ENCODE results near the gene IGSF9B. TPM values are rescaled to one million over a fixed set of nuclear protein-coding genes. Genes with fewer than 3 reads are reported as not detected.

The IGSF9B gene
- polyA plus RNA-seq, 6 donors from 2014 or later: not detected

DNA sequence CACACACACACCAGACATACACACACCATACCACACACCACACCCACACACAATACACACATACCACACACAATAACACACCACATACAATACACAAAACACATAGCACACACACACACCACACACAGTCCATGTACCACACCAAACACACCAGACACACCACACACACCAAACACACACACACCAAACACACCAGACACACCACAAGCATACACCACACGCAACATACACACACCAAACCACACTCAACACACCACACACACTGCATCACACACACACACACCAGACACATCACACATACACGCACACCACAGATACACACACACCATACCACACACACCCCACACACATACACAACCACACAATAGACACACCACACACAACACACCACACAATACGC, 54.8 kb downstream of the IGSF9B start:
- H3K9me3 Mint-ChIP-seq: no peaks in the 10 kb centered on the region
- peaks cover 0 to 7% (median 4%) of the 10 kb centered on the region in 3 donors for H3K27me3 Mint-ChIP-seq
- no peak overlapping the region for H3K4me3 Mint-ChIP-seq
- ATAC-seq (ENCODE audit: low read depth in 2 of 2) (no peak), DNase-seq (no peak)
- peaks cover 0 to 8% (median 4%) of the 10 kb centered on the region in 3 donors for H3K4me1 Mint-ChIP-seq
- no peak overlapping the region for H3K27ac Mint-ChIP-seq
- no peaks in the 10 kb centered on the region for H3K36me3 Mint-ChIP-seq

DNA sequence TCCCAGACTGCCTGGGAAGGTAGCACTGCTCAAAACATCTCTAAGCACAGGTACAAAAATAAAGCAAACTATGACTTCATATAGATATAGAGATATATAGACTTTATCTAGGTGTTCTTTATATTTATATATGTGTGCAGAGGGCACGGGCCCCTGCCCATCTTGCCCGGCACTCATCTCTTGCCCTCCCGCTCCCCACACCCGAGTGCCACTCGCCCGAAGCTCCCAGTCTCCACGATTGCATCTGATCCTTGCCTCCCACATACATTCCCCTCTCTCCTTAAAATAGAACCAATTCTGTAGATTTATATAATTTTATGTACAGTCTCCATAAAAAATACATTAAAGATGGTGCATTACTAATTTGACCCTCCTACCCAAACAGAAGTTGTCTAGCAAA, 55.5 kb downstream of the IGSF9B start:
- H3K27me3 Mint-ChIP-seq: peaks cover 0 to 7% (median 4%) of the 10 kb centered on the region in 3 donors
- no peak overlapping the region for H3K27ac Mint-ChIP-seq
- no peak overlapping the region for H3K4me3 Mint-ChIP-seq
- ATAC-seq (ENCODE audit: low read depth in 2 of 2) (no peak), DNase-seq (no peak)
- no peaks in the 10 kb centered on the region for H3K36me3 Mint-ChIP-seq
- H3K4me1 Mint-ChIP-seq: peaks cover 0 to 8% (median 4%) of the 10 kb centered on the region in 3 donors
- H3K9me3 Mint-ChIP-seq: no peaks in the 10 kb centered on the region

DNA sequence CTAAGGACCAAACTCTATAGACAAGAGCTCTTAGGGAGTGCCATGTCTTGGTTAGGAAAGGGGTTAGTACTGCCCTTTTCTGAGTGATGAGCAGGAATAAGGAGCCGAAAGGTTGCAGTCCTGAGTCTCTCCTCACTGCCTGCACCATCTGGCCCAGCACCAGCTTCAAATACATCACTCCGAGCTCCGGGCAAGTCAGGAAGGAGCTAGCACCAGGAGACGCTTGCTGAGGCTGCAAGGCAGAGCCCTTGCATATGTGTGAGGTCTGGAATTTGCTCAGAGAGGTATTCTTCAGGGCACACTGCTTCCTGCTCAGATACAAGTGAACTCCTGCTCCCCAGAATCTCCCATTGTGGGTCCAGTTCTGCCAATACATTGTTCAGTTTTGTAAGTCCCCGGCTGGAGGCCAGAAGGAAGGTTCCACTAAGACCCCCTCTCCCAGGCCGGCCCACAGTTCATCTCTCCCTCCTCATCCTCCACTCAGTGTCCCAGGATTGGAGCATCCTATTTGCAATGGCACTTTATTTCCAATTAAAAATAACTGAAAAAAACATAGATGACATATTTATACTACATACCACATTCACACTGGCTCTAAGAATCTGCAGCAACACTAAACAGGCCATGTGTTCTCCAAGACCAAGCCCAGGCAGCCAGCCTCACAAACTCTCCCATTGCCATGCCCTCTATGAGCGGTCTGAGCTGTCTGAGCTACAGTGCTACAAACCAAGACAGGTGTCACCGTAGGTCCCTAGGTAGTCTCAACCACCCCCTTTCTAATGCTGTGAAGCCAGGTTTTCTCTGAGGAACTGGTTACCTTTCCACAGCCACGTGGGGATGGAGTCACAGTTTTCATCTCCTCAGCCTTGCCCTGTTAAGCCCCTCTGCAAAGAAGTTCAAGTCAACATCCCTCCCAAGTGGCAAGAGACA, 56.3 kb downstream of the IGSF9B start:
- ATAC-seq (ENCODE audit: low read depth in 2 of 2): no peak
- no peak overlapping the region for H3K27ac Mint-ChIP-seq

DNA sequence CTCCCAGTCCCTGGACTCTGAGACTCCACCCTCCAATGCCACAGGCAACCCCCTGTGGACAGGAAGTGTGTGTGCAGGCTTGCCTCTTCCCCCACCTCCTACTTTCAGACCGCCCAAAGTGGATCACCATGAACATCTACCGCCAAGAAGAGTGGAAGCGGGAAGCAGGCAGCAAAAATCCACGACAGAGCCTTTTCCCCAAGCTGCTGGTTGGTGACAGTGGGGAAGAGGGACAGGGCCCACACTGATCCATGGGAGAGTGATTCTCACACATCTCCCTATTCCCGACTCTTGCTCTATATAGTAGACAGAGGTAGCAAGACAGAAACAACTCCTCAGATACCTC, 58.0 kb downstream of the IGSF9B start:
- Mint-ChIP-seq H3K4me3 (peak overlapping the region in 1 of 8 donors; percentile 10), H3K27me3 (no peaks in the 10 kb centered on the region), H3K27ac (no peak overlapping the region), H3K9me3 (peaks cover 0 to 3% (median 0%) of the 10 kb centered on the region in 7 donors), H3K4me1 (peaks cover 0 to 20% (median 6%) of the 10 kb centered on the region in 3 donors), H3K36me3 (no peaks in the 10 kb centered on the region)
- no peak for ATAC-seq (ENCODE audit: low read depth in 2 of 2)
- DNase-seq: no peak

More for the DNA sequence above, 56.3 kb downstream of the IGSF9B start:
- no peaks in the 10 kb centered on the region for H3K9me3 Mint-ChIP-seq
- no peak overlapping the region for H3K4me3 Mint-ChIP-seq
- H3K36me3 Mint-ChIP-seq: no peaks in the 10 kb centered on the region
- H3K27me3 Mint-ChIP-seq: peaks cover 0 to 4% (median under 1%) of the 10 kb centered on the region in 3 donors
- DNase-seq: no peak
- peaks cover 0 to 10% (median under 1%) of the 10 kb centered on the region in 3 donors for H3K4me1 Mint-ChIP-seq

DNA sequence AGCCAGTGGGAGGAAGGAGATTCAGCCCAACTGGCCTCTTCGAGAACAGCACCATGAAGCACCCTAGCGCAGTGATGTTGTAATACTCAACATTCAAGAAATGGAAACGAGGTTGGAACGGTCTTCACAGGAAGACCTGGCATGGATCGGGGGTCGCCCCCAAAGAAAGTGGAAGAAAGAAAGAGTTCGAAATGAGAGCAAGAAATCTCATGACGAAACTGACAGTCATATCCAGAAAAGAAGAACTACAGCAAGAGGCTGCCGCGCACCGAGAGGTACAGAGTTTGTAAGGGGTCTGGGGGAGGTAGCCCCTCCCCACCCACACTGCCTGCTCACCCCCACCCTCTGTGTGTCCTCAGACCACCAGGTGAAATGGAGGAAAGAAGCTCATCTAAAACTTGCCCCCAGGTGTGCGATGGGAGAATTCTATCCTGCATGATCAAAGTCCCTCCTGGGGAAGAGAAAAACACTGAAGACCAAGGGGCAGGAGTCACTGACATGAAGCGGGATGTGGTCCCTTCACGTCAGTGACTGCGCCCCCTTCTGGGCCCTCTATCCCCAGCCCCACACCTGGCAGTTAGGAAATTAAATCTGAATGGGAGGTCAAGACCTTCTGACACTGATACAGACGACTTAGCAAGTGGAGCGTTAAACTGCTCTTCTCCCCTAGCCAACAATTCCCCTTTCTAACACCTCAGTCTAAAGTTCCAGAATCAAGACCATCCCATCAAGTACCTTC, 58.6 kb downstream of the IGSF9B start:
- ATAC-seq (ENCODE audit: low read depth in 2 of 2) (no peak), DNase-seq (no peak)
- peaks cover 0 to 20% (median 6%) of the 10 kb centered on the region in 3 donors for H3K4me1 Mint-ChIP-seq
- no peaks in the 10 kb centered on the region for H3K27me3 Mint-ChIP-seq
- H3K4me3 Mint-ChIP-seq: peak overlapping the region in 2 of 8 donors; percentile 10 to 11
- H3K27ac Mint-ChIP-seq: no peak overlapping the region
- H3K9me3 Mint-ChIP-seq: peaks cover 0 to 3% (median 0%) of the 10 kb centered on the region in 7 donors
- no peaks in the 10 kb centered on the region for H3K36me3 Mint-ChIP-seq

DNA sequence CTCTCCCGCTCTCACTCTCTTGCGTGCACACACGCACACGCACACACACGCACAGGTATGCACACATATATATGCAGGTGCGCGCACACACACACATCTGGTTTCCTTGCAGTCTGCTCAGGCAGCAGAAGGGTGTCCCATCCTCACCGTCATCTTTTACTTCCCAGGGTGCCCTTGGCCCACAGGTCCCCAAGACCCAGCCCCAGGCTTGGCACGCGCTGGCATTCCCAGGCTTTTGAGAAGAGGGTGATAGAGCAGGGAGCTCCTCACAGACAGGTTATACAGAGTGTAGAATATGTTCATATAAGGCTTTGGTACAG, 59.5 kb downstream of the IGSF9B start:
- Mint-ChIP-seq H3K4me1 (peaks cover 0 to 20% (median 6%) of the 10 kb centered on the region in 3 donors), H3K27me3 (peaks cover 0 to 6% (median 0%) of the 10 kb centered on the region in 3 donors), H3K36me3 (no peaks in the 10 kb centered on the region), H3K9me3 (peaks cover 0 to 6% (median 0%) of the 10 kb centered on the region in 7 donors), H3K27ac (no peak overlapping the region), H3K4me3 (no peak overlapping the region)
- ATAC-seq (ENCODE audit: low read depth in 2 of 2) (no peak), DNase-seq (no peak)

DNA sequence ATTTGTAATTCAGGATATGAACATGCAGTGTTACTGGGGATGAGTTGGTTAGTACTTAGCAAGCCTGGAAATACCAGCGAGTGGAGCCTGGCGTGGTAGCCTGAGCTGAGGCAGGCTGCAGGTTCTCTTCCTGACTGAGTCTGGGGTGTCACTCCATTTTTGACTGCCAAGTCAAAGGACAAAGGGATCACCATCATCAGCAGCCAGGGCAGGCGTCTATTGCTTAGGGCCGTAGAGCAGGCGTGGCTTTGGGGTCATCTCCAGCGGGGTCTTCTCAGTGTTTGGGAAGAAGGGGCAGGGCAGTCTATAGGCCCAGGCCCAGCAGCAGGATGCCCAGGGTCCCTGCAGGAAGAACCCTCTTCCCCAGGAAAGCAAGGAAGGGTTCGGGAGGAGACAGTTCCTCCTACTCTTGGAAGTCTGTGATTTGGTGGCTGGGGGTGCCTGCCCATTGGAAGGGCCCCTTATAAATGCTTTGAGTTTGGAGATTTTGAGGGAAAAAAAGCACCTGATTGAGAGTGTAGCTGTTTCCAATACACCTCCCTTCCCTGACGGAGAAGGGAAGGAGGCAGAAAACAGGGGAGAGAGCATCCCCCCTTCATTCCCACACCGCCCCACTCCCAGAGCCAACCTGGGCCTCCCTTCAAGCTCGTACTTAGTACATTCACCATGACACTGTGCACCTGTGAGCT, 60.0 kb downstream of the IGSF9B start:
- H3K4me3 Mint-ChIP-seq: no peak overlapping the region

DNA sequence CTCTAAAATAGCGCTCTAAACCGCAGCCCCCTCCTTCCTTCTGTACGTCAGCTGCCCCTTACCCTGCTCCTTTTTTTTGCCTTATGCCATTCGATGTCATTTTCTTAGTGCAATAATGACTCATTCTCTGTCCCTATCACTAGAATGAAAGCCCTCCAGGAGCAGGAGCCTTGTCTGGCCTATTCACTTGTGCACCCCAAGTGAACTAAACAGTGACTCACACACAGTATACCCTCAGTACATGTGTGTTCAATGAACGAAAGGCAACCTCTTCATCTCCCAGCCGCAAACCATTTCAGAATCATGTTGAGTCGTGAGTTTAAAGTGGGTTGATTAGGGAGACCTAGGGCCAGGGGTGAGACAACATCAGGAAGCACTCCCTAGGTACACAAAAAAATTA, 60.7 kb downstream of the IGSF9B start:
- Mint-ChIP-seq H3K4me3 (peak overlapping the region in 1 of 8 donors; percentile 23), H3K27me3 (peaks cover 0 to 12% (median 4%) of the 10 kb centered on the region in 3 donors), H3K9me3 (peaks cover 0 to 8% (median 0%) of the 10 kb centered on the region in 7 donors), H3K27ac (peak overlapping the region in 2 of 6 donors; percentile 11 to 68), H3K36me3 (no peaks in the 10 kb centered on the region), H3K4me1 (peaks cover 0 to 20% (median 6%) of the 10 kb centered on the region in 3 donors)
- no peak for ATAC-seq (ENCODE audit: low read depth in 2 of 2)
- no peak for DNase-seq

More for the DNA sequence above, 60.0 kb downstream of the IGSF9B start:
- no peak overlapping the region for H3K27ac Mint-ChIP-seq
- H3K9me3 Mint-ChIP-seq: peaks cover 0 to 8% (median 0%) of the 10 kb centered on the region in 7 donors
- H3K4me1 Mint-ChIP-seq: peaks cover 0 to 20% (median 6%) of the 10 kb centered on the region in 3 donors
- no peak for ATAC-seq (ENCODE audit: low read depth in 2 of 2)
- H3K27me3 Mint-ChIP-seq: peaks cover 0 to 11% (median 3%) of the 10 kb centered on the region in 3 donors
- H3K36me3 Mint-ChIP-seq: no peaks in the 10 kb centered on the region
- DNase-seq: no peak

DNA sequence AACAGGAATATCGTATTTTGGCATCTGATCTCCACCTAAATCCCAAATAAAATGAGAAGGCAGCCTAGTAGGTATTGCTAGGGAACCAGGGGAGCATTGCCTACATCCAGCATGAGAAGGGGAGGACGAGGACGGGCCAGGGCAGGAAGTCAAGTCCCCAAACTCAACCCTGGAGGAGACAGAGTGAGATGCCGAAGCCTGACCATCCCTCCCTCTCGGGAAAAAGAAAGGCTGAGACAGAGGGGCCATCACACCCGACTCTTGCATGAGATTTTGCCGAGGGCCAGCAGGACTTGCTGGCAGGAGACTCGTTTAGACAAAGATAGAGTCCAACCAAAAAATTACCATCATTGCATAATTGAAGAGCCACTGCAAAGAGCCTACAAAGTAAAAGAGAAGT, 61.2 kb downstream of the IGSF9B start:
- DNase-seq (no peak), ATAC-seq (ENCODE audit: low read depth in 2 of 2) (no peak)
- Mint-ChIP-seq H3K9me3 (peaks cover 0 to 8% (median 0%) of the 10 kb centered on the region in 7 donors), H3K27ac (peak overlapping the region in 3 of 6 donors; percentile 5 to 68 (median 44)), H3K4me1 (peaks cover 0 to 20% (median 6%) of the 10 kb centered on the region in 3 donors), H3K36me3 (no peaks in the 10 kb centered on the region), H3K27me3 (peaks cover 0 to 12% (median 8%) of the 10 kb centered on the region in 3 donors), H3K4me3 (peak overlapping the region in 3 of 8 donors; percentile 21 to 25 (median 23))

DNA sequence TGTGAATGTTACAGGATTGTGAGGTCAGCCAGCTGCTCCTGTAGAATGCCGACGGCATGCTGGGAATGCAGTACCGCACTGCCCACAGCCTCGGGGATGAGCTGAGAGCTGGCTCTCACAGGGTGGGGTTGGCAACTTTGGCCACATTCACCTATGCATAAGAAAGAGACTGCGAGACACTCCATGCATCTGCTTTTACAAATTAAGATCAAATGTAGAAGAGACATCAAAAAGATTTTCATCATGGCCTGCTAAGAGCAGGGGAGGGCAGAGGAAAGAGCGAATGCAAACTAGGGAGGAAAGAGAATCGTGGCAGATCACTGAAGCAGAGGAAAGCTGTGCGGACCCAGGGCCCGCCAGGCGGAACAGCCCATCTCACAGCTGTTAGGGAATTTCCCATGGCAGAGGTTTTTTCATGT, 61.7 kb downstream of the IGSF9B start:
- H3K27ac Mint-ChIP-seq: peak overlapping the region in 3 of 6 donors; percentile 5 to 68 (median 44)

DNA sequence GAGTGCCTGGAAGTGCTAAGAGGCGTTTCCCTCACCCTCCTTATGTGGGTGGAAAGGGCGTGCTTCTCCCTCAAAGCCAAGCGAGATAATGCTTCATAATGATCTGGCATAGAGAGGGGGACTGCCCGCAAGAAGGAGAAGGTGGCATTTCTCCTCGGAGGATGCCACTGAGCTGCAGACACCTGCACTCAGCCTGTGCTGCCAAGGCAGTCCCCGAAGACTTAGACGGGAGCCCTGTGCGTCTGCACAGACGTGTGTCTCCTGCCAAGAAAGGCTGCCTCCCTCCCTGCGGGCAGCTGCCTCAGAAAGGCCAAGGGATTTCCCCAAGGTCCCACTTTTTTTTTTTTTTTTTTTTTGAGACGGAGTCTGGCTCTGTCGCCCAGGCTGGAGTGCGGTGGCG, 63.4 kb downstream of the IGSF9B start:
- peaks cover 0 to 20% (median 6%) of the 10 kb centered on the region in 3 donors for H3K4me1 Mint-ChIP-seq
- peak in 1 of 2 donors; percentile 30 for ATAC-seq (ENCODE audit: low read depth in 2 of 2)
- H3K27ac Mint-ChIP-seq: peak overlapping the region in 1 of 6 donors; percentile 68
- DNase-seq: no peak
- no peaks in the 10 kb centered on the region for H3K36me3 Mint-ChIP-seq
- peaks cover 0 to 8% (median 0%) of the 10 kb centered on the region in 7 donors for H3K9me3 Mint-ChIP-seq
- peaks cover 0 to 17% (median 12%) of the 10 kb centered on the region in 3 donors for H3K27me3 Mint-ChIP-seq
- H3K4me3 Mint-ChIP-seq: no peak overlapping the region

More for the DNA sequence above, 61.7 kb downstream of the IGSF9B start:
- H3K36me3 Mint-ChIP-seq: no peaks in the 10 kb centered on the region
- H3K9me3 Mint-ChIP-seq: peaks cover 0 to 8% (median 0%) of the 10 kb centered on the region in 7 donors
- H3K4me1 Mint-ChIP-seq: peaks cover 0 to 20% (median 6%) of the 10 kb centered on the region in 3 donors
- ATAC-seq (ENCODE audit: low read depth in 2 of 2) (peak; percentile 62 to 81), DNase-seq (no peak)
- peak overlapping the region in 2 of 8 donors; percentile 0 to 25 for H3K4me3 Mint-ChIP-seq
- H3K27me3 Mint-ChIP-seq: peaks cover 0 to 12% (median 9%) of the 10 kb centered on the region in 3 donors

DNA sequence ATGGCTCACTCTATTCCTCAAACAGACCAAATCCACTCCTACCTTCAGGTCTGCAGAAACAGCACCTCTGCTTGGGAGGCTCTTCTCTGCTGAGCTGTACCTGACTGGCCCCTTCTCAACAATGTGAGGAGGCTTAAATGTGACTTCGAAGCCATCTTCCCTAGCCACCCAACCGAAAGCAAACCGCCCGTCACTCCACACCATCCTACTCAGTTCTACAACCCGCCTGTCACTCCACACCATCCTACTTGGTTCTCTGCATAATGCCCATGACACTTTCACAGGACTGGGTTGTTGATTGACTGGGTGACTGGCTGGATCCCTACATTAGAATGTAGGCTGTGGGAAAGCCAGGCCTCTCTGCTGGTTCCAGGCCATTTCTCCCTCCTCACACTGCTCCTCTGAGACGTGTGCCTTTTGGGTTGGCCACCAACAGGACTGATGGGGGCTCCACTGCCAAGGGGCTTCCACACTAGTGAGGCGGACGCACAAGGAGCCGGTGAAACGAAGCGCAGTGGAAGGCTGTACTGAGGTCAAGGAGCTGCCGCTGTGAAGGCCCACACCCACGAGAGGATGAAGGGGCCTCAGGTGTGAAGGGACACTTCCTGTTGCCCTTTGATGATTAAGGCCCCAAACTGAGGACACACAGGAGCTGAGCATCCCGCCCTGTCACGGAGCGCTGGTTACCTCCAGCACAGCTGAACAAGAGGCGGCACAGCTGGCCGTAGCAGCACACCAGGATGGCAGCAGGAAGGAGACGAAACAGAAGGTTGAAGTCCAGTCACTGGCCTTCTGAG, 64.0 kb downstream of the IGSF9B start:
- no peak for ATAC-seq (ENCODE audit: low read depth in 2 of 2)
- Mint-ChIP-seq H3K9me3 (peaks cover 0 to 8% (median 0%) of the 10 kb centered on the region in 7 donors), H3K27me3 (peaks cover 0 to 22% (median 12%) of the 10 kb centered on the region in 3 donors), H3K4me1 (peaks cover 0 to 16% (median 6%) of the 10 kb centered on the region in 3 donors), H3K36me3 (no peaks in the 10 kb centered on the region), H3K4me3 (peak overlapping the region in 1 of 8 donors; percentile 54), H3K27ac (peak overlapping the region in 3 of 6 donors; percentile 29 to 68 (median 63))
- DNase-seq: no peak
